ENCODE measurements around the gene DTNB.

GRCh38 chr2:25347205-25347815 is 326.1 kb downstream of the DTNB start:
- TF ChIP-seq CTCF (conservative IDR thresholded peaks at IDR 0.05): no peak
- no peak for TF ChIP-seq EZH2 (IDR thresholded peaks at IDR 0.05; ENCODE audit: low read depth)

Measured in PC-9 (cell line).